Measurements from ENCODE around the gene WASF3.

The WASF3 gene

GRCh38 chr13:26548205-26548765 lies 9.2 kb upstream of the WASF3 start:
- no peak for DNase-seq

- no peak for DNase-seq
Observed at GRCh38 chr13:26549713-26550112, 7.8 kb upstream of the WASF3 start.

- no peak for DNase-seq
Observed at GRCh38 chr13:26551255-26551860, 6.1 kb upstream of the WASF3 start.

- DNase-seq, result no peak
Observed at GRCh38 chr13:26555413-26555812, 2.1 kb upstream of the WASF3 start.

GRCh38 chr13:26557051-26557392 lies 461 bp upstream of the WASF3 start:
- no peak for DNase-seq

- no peak for DNase-seq
Observed at GRCh38 chr13:26558074-26558805, 757 bp downstream of the WASF3 start.

- no peak for DNase-seq
Observed at GRCh38 chr13:26558987-26559386, 1.5 kb downstream of the WASF3 start.

- DNase-seq, result no peak
Observed at GRCh38 chr13:26560456-26560855, 3.0 kb downstream of the WASF3 start.

- DNase-seq, result no peak
Observed at GRCh38 chr13:26561067-26561466, 3.6 kb downstream of the WASF3 start.

- no peak for DNase-seq
Observed at GRCh38 chr13:26561651-26562511, 4.4 kb downstream of the WASF3 start.

GRCh38 chr13:26562512-26562890 lies 5.0 kb downstream of the WASF3 start:
- no peak for DNase-seq

- DNase-seq, result no peak
Observed at GRCh38 chr13:26563713-26564112, 6.2 kb downstream of the WASF3 start.

- DNase-seq, result no peak
Observed at GRCh38 chr13:26568132-26568815, 10.8 kb downstream of the WASF3 start.

- no peak for DNase-seq
Observed at GRCh38 chr13:26571518-26571917, 14.0 kb downstream of the WASF3 start.

- DNase-seq, result no peak
Observed at GRCh38 chr13:26575244-26575643, 17.8 kb downstream of the WASF3 start.

GRCh38 chr13:26579580-26579979 lies 22.1 kb downstream of the WASF3 start:
- no peak for DNase-seq

- DNase-seq, result no peak
Observed at GRCh38 chr13:26583662-26584061, 26.2 kb downstream of the WASF3 start.

GRCh38 chr13:26584713-26585112 lies 27.2 kb downstream of the WASF3 start:
- DNase-seq, result no peak

- DNase-seq, result no peak
Observed at GRCh38 chr13:26585136-26585535, 27.7 kb downstream of the WASF3 start.

- DNase-seq, result no peak
Observed at GRCh38 chr13:26587251-26587650, 29.8 kb downstream of the WASF3 start.

- no peak for DNase-seq
Observed at GRCh38 chr13:26589226-26589625, 31.7 kb downstream of the WASF3 start.

GRCh38 chr13:26589754-26590153 lies 32.3 kb downstream of the WASF3 start:
- DNase-seq, result no peak

GRCh38 chr13:26590379-26590778 lies 32.9 kb downstream of the WASF3 start:
- DNase-seq, result no peak
